Measurements from ENCODE around the gene APPL1.

- TF ChIP-seq CTCF (IDR thresholded peaks at IDR 0.05) (no peak), POLR2A (IDR thresholded peaks at IDR 0.05) (no peak), EP300 (IDR thresholded peaks at IDR 0.05) (no peak)
These were observed 70.5 kb downstream of the APPL1 start for GRCh38 chr3:57298041-57298440.

Measured in ovary (tissue), 3 donors.